ENCODE measurements around the gene ZNF701.
"Not testable (repeated sequence)": the region's sequence is repeated elsewhere in the genome, so short reads cannot be mapped to it uniquely, and the experiment has no call there.

The ZNF701 gene

DNA sequence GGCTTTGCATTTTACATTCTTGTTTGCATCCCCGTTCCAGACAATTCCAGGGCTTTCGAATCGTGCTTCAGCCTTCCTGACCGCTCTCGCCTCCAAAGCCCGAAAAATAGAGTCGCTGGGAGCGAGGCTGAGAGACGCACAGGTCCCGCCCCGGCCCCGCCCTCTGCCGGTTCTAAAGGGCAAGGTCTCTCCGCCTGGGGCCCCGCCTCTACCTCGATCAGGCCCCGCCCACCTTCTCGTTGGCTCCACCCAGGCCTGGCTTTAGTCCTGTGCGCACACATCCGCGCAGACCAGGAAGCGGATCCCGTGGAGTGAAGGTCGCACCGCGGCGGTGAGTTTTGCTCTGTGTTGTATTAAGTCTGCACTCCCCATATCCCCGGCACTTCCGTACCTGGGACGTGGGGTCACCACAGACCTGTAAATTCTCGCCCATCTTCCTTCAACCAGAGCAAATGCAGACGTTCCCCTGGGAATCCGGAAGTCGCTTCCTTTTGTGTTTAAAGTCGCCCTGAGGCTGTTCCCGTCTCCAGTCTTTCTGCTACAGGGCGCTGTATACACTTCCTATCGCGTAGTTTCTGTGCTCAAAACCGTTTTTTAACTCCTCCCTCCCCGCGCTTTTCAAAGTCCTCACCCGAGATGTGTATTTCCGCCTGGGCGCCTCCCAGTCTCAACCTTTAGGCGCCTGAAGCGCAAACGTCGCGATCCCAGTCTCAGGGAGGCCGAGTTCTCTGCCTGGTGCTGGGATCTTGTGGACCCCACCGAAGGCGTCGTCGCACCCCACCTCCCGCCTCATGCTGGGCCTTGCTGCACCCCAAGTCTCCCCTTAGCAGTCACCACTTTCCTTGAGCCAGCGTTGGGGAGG, at the start of gene ZNF701:
TSS of gene ZNF701 (plus strand) at position 288 of the 862 bp plus-strand sequence. CDS start 3,861 bp downstream, outside the sequence.
- peak; percentile 23 for DNase-seq

DNA sequence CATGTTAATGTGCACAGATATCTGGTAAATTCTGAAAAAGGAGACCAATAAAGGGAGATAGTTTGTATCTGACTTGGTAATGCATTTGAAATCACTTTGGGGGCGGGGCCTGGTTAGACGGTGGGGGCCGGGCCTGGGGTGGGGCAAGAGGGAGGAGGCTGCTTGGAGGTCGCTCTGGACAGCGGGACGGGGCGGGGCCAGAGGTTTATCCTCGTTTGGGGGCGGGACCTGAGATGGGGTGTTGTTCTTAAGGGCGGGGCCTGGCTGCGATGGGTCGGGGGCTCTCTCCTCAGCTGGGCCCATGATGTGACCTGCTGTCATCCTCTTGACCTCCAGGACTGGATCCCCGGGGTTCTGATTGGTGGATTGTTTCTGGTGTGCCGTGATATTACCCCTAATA, 47.5 kb upstream of the ZNF701 start:
- no peak for DNase-seq

DNA sequence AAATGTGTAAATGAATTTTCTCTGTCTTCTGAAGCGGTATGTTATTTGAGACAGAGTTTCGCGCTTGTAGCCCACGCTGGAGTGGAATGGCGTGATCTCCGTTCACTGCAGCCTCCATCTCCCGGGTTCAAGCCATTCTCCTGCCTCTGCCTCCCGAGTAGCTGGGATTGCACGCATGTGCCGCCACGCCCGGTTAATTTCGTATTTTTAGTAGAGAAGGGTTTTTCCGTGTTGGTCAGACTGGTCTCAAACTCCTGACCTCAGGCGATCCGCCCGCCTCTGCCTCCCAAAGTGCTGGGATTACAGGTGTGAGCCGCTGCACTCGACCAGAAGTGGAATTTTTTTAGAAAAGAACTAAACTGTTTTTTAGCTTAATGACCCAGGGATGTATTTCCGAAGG, 46.0 kb upstream of the ZNF701 start:
- DNase-seq = no peak

DNA sequence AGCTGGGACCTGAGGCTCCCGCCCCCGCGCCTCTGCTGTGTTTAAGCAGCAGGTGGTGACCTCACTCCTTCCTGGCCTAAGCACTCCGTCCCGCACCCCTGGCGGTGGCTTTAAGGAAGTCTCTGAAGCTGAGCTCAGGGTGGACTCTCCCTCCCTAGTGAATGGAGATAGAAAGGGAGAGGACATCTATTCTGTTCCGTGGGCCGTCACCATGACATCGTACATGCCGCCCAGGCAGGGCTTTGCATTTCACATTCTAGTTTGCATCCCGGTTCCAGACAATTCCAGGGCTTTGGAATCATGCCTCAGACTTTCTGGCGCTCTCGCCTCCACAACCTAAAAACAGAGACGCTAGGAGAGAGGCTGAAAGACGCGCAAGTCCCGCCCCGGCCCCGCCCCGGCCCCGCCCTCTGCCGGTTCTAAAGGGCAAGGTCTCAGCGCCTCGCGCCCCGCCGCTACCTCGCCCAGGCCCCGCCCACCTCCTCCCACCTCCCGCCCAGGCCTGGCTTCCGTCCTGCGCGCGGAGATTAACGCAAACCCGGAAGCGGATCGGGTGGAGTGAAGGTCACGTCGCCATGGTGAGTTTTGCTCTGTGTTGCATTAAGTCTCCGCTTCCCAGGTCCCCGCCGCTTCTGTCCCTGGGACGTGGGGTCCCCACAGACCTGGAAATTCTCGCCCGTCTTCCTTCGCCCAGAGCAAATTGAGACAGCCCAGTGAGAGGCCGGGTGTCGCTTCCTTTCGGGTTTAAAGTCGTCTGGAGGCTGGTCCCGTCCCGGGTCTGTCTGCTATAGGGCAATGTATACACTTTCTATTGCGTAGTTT, 42.7 kb upstream of the ZNF701 start, which contains the start of gene ZNF808:
TSS of gene ZNF808 (plus strand) at position 535 of the 822 bp plus-strand sequence. CDS start 15,617 bp downstream, outside the sequence.
- DNase-seq = peak; percentile 73

DNA sequence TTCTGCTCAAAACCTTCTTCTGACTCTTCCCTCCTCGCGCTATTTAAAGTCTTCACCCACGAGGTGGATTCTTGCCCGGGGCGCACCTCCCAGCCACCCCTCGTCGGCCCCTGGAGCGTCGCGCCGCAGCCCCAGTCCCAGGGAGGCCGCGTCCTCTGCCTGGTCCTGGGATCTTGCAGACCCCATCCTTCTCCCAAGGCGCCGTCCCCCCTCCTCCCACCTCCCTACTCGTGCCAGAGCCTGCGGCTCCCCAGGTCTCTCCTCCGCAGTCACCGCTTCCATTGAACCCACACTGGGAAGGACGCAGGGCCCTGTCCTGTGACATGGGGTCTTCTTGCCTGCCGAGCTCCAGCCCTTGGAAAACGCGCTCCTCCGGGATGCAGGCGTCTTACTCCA, 42.1 kb upstream of the ZNF701 start:
- no peak for DNase-seq

DNA sequence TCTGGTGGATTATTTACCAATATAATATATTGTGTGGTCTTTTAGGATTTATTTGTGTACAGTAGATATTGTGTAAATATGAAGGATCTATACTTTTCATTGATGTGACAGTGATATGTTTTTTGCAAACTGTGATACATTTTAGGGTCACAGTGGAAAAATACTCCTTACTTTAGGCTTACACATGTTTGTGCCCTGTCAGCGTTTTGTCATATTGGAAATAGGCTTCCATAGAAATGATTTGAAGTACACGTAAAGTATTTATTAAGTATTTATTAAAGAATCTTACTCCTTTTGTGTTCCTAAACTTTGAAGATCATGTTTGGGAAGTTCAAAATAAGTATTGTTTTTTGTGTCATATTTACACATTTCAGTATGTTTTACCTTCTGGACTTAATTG, 37.6 kb upstream of the ZNF701 start:
- no peak for DNase-seq

DNA sequence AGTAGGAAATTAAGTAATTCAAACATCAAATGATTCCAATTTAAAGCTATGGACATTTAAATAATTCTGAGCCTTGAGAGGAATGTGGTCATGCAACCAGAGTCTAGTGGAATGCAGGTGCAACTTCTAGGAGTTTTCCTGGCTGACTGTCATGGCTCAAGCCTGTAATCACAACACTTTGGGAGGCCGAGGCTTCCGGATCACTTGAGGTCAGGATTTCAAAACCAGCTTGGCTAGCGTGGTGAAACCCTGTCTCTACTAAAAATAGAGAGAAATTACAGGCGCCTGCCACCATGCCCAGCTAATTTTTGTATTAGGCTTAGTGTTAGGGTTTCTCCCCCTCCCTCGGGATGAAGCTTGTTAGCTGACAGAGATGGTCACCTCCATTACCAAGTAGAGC, 36.2 kb upstream of the ZNF701 start:
- no peak for DNase-seq

DNA sequence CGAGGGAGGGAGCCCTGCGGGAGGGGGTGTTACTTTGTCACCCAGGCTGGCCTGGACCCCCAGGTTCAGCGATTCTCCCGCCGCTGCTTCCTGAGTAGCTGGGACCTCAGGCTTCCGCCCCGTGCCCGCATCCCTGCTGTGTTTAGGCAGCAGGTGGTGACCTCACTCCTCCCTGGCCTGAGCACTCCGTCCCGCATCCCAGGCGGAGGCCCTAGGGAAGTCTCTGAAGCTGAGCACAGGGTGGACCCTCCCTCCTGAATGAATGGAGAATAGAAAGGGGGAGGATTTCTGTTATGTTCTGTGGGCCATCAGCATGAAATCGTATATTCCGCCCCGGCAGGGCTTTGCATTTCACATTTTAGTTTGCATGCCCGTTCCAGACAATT, 34.7 kb upstream of the ZNF701 start:
- not testable (repeated sequence) for DNase-seq

DNA sequence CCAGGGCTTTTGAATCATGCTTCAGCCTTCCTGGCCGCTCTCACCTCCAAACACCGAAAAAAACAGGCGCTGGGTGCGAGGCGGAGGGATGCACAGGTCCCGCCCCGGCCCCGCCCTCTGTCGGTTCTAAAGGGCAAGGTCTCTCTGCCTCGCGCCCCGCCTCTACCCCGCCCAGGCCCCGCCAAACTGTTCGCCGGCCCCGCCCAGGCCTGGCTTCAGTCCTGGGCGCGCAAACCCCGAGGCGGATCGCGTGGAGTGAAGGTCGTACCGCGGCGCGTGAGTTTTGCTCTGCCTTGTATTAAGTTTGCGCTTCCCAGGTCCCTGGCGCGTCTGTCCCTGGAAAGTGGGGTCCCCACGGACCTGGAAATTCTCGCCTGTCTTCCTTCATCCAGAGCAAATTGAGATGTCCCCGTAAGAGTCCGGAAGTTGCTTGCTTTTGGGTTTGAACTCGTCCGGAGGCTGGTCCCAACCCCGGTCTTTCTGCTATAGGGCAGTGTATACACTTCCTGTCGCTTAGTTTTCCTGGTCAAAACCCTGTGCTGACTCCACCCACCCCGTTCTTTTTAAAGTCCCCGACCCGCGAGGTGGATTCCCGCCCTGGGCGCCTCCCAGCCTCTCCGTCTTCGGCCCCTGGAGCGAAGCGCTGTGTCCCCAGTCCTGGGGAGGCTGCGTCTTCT, 34.2 kb upstream of the ZNF701 start:
- no peak for DNase-seq

DNA sequence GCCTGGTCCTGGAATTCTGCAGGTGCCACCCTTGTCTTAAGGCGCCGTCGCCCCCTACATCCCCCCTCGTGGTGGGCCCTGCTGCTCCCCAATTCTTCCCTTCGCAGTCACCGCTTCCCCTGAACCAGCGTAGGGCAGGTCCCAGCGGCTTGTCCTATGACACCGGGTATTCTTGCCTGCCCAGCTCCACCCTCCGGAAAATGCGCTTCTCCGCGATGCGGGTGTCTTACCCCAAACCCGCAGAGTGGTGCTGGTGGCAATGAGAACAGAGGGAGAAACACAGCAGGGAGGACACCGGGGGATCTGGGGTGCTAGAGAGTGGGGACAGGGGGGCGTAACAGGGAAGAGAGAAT, 33.7 kb upstream of the ZNF701 start:
- no peak for DNase-seq

DNA sequence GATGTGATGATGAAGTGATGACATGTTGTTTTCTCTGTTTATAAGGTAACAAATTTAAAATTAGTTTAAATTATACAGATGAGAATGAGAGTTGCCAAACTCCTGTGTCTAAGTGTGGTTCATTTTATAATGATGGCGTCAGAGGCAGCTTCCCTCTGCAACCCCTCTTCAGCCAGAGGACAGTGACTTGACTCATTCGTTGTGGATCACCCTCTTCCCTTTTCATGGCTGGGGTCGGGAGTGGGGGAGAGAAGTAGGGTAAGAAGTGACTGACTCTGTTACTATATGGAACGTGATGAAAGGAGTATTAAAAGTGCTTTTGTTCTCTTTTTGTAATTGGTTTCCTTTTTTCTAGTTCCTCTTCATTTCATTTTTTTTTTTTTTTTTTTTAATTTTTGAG, 31.3 kb upstream of the ZNF701 start:
- DNase-seq = not testable (repeated sequence)

DNA sequence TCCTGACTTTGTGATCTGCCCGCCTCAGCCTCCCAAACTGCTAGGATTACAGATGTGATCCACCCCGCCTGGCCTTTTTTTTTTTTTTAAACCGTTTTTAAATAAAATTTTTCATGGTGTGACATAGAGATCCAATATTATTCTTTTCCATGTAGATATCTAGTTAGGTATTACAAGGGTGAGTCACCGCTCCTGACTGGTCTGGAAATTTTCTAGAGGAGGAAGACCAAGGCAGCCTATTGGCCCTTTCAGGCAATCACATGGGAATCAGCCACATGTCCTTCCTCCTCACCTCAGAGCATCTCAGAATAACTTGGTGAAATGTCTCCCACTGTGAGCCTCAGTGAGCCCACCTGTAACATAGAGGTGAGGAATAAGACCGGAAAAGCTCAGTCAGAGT, 28.9 kb upstream of the ZNF701 start:
- DNase-seq = not testable (repeated sequence)

DNA sequence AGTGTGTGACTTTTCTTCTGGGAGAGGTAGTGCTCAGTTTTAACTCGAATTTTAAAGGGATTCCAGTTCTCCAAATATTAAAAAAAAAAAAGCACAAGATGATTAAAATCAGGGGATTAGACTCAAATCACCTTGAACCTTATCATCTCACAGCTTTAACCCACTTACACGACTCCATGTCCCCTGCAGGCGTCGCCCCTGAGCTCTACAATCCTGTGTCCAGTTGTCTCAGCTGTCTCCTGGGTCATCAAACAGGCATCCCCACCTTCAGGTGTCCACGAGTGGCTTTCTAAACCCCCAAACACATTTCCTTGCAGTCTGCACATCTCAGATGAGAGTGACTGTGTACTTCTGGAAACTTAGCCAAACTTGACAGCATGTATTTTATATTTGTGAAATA, 28.5 kb upstream of the ZNF701 start:
- DNase-seq = no peak

DNA sequence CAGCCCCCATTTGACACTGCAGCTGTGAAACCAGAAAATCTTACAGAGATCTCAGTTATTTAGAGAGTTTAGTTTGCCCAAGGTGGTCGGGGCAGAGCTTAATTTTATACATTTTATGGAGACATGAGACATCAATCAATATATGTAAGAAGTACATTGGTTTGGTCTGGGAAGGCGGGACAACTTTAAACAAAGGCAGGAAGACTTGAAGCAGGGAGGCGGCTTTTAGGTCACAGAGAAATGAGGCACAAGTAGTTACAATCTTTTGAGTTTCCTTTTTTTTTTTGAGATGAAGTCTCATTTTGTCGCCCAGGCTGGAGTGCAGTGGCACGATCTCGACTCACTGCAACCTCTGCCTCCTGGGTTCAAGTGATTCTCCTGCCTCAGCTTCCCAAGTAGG, 27.5 kb upstream of the ZNF701 start:
- DNase-seq = not testable (repeated sequence)

DNA sequence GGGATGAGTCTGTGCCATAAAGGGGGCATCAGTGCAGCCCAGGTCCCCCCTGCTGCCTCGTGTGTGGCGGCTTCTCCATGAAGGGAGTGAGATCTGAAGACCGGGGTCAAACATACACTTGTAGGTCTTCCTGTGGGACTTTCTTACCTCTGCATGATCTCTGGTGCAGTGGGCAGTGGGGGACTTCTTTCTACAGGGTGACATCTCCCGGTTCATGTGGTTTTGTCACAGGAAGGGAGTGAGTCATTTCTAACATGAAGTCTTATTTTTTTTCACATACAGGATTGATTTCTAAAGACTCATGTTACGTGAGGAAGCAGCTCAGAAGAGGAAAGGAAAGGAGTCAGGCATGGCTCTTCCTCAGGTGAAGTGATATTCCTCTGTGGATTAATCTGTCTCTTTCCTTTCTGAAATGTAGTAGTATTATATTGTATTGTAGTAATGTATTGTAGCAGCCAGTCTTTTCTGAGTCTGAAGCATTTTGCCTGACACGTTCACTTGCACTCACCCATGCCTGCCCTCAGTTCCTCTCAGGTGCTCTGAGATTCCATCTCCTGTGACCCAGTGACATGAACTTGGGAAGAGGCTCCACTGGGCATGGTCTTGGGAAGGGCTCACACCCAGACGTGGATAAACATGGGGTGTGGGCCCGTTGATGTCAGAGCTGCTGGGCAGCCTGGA, 27.0 kb upstream of the ZNF701 start:
- DNase-seq = no peak

DNA sequence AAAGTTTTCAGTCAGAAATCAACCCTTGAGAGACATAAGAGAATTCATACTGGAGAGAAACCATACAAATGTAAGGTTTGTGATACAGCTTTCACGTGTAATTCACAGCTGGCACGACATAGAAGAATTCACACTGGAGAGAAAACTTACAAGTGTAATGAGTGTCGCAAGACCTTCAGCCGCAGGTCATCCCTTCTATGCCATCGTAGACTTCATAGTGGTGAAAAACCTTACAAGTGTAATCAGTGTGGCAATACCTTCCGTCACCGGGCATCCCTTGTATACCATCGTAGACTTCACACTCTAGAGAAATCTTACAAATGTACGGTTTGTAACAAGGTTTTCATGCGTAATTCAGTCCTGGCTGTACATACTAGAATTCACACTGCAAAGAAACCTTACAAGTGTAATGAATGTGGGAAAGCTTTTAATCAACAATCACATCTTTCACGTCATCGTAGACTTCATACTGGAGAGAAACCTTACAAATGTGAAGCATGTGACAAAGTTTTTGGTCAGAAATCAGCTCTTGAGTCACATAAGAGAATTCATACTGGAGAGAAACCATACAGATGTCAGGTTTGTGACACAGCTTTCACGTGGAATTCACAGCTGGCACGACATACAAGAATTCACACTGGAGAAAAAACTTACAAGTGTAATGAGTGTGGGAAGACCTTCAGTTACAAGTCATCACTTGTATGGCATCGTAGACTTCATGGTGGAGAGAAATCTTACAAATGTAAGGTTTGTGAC, 15.7 kb upstream of the ZNF701 start:
- no peak for DNase-seq

DNA sequence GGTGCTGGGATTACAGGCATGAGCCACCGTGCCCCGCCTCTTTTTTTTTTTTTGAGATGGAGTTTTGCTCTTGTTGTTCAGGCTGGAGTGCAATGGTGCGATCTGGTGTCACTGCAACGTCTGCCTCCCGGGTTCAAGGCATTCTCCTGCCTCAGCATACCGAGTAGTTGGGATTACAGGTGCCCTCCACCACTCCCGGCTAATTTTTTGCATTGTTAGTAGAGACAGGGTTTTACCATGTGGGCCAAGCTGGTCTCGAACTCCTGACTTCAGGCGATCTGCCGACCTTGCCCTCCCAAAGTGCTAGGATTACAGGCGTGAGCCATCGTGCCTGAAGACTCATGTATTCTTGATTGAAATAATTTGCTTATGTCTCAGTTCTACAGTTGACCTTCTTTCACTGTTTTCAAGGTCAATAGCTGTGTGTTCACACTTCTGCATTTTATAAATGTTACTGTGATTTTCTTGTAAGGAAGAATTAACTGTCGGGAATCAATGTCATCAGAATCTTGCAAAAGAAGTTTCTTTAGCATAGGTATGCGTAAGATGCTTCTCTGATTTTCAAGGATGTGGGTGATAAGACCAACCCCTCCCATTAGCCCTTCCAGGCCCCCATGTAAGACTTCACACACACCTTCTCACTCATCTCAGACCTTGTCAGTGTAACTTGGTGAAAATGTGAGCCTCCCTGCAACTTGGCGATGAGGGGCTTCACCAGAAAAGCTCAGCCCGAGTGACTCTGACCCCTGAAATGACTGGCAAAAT, 12.7 kb upstream of the ZNF701 start:
- no peak for DNase-seq

DNA sequence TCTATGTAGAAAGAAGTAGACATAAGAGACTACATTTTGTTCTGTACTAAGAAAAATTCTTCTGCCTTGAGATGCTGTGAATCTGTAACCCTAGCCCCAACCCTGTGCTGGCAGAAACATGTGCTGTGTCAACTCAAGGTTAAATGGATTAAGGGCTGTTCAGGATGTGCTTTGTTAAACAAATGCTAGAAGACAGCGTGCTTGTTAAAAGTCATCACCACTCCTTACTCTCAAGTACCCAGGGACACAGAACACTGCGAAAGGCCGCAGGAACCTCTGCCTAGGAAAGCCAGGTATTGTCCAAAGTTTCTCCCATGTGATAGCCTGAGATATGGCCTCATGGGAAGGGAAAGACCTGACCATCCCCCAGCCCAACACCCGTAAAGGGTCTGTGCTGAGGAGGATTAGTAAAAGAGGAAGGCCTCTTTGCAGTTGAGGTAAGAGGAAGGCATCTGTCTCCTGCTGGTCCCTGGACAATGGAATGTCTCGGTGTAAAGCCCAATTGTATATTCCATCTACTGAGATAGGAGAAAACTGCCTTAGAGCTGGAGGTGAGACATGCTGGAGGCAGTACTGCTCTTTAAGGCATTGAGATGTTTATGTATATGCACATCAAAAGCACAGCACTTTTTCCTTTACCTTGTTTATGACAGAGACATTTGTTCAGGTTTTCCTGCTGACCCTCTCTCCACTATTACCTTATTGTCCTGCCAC, 11.2 kb upstream of the ZNF701 start:
- not testable (repeated sequence) for DNase-seq

DNA sequence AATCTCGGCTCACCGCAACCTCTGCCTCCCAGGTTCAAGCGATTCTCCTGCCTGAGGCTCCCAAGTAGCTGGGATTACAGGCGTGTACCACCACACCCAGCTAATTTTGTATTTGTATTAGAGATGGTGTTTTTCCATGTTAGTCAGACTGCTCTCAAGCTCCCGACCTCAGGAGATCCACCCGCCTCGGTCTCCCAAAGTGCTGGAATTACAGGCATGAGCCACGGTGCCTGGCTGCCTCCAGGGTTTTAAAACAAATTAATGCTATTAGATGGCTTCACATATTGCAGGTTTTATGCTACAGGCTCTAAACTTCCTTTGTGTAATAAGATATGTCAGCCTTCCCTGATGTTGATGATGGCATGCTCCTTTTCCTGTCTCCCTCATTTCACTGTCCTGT, 8.5 kb upstream of the ZNF701 start:
- DNase-seq = not testable (repeated sequence)

DNA sequence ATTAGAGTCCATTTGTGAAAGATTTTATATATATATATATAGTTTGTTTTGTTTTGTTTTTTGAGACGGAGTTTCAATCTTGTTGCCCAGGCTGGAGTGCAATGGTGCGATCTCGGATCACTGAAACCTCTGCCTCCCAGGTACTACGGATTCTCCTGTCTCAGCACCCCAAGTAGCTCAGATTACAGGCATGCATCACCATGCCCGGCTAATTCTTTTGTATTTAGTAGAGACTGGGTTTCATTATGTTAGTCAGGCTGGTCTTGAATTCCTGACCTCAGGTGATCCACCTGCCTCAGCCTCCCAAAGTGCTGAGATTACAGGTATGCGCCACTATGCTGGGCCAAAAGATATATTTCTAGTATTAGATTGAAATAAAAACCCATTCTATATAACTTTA, 4.0 kb upstream of the ZNF701 start:
- no peak for DNase-seq

DNA sequence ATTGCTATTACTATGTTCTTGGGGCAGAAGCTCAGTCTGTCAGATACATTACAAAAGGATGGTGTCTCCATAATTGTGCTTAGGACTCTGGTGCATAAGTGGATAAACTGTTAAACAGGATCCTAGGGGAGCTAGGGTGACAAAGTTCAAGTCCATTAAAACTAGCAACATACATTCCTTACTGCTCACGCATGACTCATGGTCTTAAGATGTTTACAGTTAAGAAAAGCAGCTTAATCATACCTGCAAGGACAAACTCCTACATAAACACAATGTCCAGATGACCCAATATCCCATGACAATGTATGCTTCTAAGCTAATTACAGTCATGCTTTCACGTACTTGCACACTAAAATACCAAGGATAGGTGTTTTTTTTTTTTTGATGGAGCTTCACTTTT, 3.5 kb upstream of the ZNF701 start:
- no peak for DNase-seq
